ENCODE results near the gene ACOXL.

Gene ACOXL

GRCh38 chr2:110702514-110703380 is 29.6 kb upstream of the ACOXL start:
- H3K9ac ChIP-seq (ENCODE audit: low read length), result no peak overlapping the region
- H3K4me2 ChIP-seq (ENCODE audit: low read depth, low read length, poor library complexity, severe bottlenecking), result no peak overlapping the region
- H3K27me3 ChIP-seq (ENCODE audit: low read length), result no peaks in the 10 kb centered on the region
- no peaks in the 10 kb centered on the region for H4K20me1 ChIP-seq (ENCODE audit: low read depth, low read length)
- TF ChIP-seq CTCF (IDR thresholded peaks at IDR 0.05; ENCODE audit: insufficient read depth, low read length, poor library complexity, severe bottlenecking), result no peak
- TF ChIP-seq EZH2phosphoT487 (conservative IDR thresholded peaks at IDR 0.05; ENCODE audit: low read length), result no peak
- H3K4me3 ChIP-seq (ENCODE audit: insufficient read depth, low read length, poor library complexity, severe bottlenecking), result no peak overlapping the region
- no peak overlapping the region for H3K27ac ChIP-seq (ENCODE audit: low read depth, low read length)
- no peaks in the 10 kb centered on the region for H3K36me3 ChIP-seq (ENCODE audit: low read length)
- H3K9me2 ChIP-seq (replicated peaks; ENCODE audit: insufficient read depth, low read length), result no peaks in the 10 kb centered on the region
- no peak overlapping the region for H2AFZ ChIP-seq (ENCODE audit: low read depth, low read length, severe bottlenecking)
- no peaks in the 10 kb centered on the region for H3K79me2 ChIP-seq (ENCODE audit: insufficient read depth, low read length)
- H3F3A ChIP-seq (ENCODE audit: insufficient read depth), result no peaks in the 10 kb centered on the region
- H3K9me3 ChIP-seq (ENCODE audit: insufficient read depth, low read length), result no peaks in the 10 kb centered on the region

GRCh38 chr2:110707386-110707965 is 24.9 kb upstream of the ACOXL start:
- no peaks in the 10 kb centered on the region for H3K9me3 ChIP-seq (ENCODE audit: insufficient read depth, low read length)
- H2AFZ ChIP-seq (ENCODE audit: low read depth, low read length, severe bottlenecking), result no peak overlapping the region
- no peaks in the 10 kb centered on the region for H3K36me3 ChIP-seq (ENCODE audit: low read length)
- H3F3A ChIP-seq (ENCODE audit: insufficient read depth), result no peaks in the 10 kb centered on the region
- H3K9me2 ChIP-seq (replicated peaks; ENCODE audit: insufficient read depth, low read length), result no peaks in the 10 kb centered on the region
- no peak overlapping the region for H3K4me3 ChIP-seq (ENCODE audit: insufficient read depth, low read length, poor library complexity, severe bottlenecking)
- H3K27ac ChIP-seq (ENCODE audit: low read depth, low read length), result no peak overlapping the region
- H3K27me3 ChIP-seq (ENCODE audit: low read length), result no peaks in the 10 kb centered on the region
- TF ChIP-seq CTCF (IDR thresholded peaks at IDR 0.05; ENCODE audit: insufficient read depth, low read length, poor library complexity, severe bottlenecking) (no peak), EZH2phosphoT487 (conservative IDR thresholded peaks at IDR 0.05; ENCODE audit: low read length) (no peak)
- H4K20me1 ChIP-seq (ENCODE audit: low read depth, low read length), result no peaks in the 10 kb centered on the region
- no peak overlapping the region for H3K4me2 ChIP-seq (ENCODE audit: low read depth, low read length, poor library complexity, severe bottlenecking)
- H3K9ac ChIP-seq (ENCODE audit: low read length), result no peak overlapping the region
- no peaks in the 10 kb centered on the region for H3K79me2 ChIP-seq (ENCODE audit: insufficient read depth, low read length)

GRCh38 chr2:110708455-110708854 is 23.9 kb upstream of the ACOXL start:
- no peak overlapping the region for H3K4me2 ChIP-seq (ENCODE audit: low read depth, low read length, poor library complexity, severe bottlenecking)
- no peaks in the 10 kb centered on the region for H3K9me2 ChIP-seq (replicated peaks; ENCODE audit: insufficient read depth, low read length)
- H3K9me3 ChIP-seq (ENCODE audit: insufficient read depth, low read length), result no peaks in the 10 kb centered on the region
- no peaks in the 10 kb centered on the region for H3K36me3 ChIP-seq (ENCODE audit: low read length)
- H2AFZ ChIP-seq (ENCODE audit: low read depth, low read length, severe bottlenecking), result no peak overlapping the region
- no peaks in the 10 kb centered on the region for H3K27me3 ChIP-seq (ENCODE audit: low read length)
- no peak overlapping the region for H3K4me3 ChIP-seq (ENCODE audit: insufficient read depth, low read length, poor library complexity, severe bottlenecking)
- H3F3A ChIP-seq (ENCODE audit: insufficient read depth), result no peaks in the 10 kb centered on the region
- H3K27ac ChIP-seq (ENCODE audit: low read depth, low read length), result no peak overlapping the region
- TF ChIP-seq EZH2phosphoT487 (conservative IDR thresholded peaks at IDR 0.05; ENCODE audit: low read length) (no peak), CTCF (IDR thresholded peaks at IDR 0.05; ENCODE audit: insufficient read depth, low read length, poor library complexity, severe bottlenecking) (no peak)
- no peaks in the 10 kb centered on the region for H4K20me1 ChIP-seq (ENCODE audit: low read depth, low read length)
- no peak overlapping the region for H3K9ac ChIP-seq (ENCODE audit: low read length)
- no peaks in the 10 kb centered on the region for H3K79me2 ChIP-seq (ENCODE audit: insufficient read depth, low read length)
